GM13977 (cell line): ENCODE data around the gene MACROD2.

Source experiments
- DNase-seq: peaks from one replicate; pipeline ENCODE4 v3.0.0; 2012; ENCODE audit warnings: low spot score
- in situ Hi-C: fragments of 300-500 bp; cut with MboI; formaldehyde crosslinking; loops from one replicate; pipeline ENCODE4 v1.12.0; 2022; ENCODE audit warnings: low sequenced_read_pairs, low pct_unique_long_range_greater_than_20kb, mixed read lengths, inconsistent platforms; ENCODE audit not compliant: unreplicated experiment
- TF ChIP-seq, protein P1 (sequence below): IDR thresholded peaks from 2 replicates; pipeline ENCODE4 v1.5.1; 2012; ENCODE audit warnings: mild to moderate bottlenecking, control low read depth; ENCODE audit not compliant: insufficient read depth; ENCODE audit errors: extremely low read depth, missing control alignments

MACROD2 gene

DNA sequence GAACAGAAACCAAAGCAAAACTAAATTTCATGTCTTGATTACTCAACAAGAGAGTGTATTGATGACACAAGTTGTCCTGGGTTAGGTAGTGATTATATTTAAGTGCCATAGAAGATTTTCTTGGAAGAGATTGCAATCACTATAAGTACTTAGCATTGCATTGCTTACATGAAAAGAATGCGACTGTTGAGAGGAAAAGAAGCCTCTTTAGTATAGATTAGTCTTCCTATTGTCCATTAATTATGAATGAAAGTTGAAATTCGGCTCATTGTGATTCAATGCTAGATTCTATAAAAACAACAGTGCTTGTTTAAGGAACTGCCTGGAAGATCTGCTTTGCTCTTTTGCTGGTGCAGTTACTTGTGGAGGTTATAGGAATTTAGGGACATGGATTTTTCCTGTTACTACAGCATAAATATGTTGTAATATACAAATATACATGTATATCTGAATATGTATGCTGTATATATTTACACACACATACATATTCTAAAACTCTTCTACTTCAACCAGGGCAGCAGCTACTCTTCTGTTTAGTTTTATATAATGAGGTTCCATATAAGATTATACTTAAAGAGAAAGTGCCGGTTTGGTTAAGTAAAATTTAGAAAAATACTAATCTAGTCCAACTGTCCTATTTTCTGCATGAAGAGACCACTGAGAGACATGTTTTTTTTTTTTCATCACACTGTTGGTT lies 1781.6 kb downstream of the MACROD2 start:
- TF ChIP-seq, protein P1, sequence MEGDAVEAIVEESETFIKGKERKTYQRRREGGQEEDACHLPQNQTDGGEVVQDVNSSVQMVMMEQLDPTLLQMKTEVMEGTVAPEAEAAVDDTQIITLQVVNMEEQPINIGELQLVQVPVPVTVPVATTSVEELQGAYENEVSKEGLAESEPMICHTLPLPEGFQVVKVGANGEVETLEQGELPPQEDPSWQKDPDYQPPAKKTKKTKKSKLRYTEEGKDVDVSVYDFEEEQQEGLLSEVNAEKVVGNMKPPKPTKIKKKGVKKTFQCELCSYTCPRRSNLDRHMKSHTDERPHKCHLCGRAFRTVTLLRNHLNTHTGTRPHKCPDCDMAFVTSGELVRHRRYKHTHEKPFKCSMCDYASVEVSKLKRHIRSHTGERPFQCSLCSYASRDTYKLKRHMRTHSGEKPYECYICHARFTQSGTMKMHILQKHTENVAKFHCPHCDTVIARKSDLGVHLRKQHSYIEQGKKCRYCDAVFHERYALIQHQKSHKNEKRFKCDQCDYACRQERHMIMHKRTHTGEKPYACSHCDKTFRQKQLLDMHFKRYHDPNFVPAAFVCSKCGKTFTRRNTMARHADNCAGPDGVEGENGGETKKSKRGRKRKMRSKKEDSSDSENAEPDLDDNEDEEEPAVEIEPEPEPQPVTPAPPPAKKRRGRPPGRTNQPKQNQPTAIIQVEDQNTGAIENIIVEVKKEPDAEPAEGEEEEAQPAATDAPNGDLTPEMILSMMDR = no peak
- in situ Hi-C loops = no loop called here
- no peak for DNase-seq

DNA sequence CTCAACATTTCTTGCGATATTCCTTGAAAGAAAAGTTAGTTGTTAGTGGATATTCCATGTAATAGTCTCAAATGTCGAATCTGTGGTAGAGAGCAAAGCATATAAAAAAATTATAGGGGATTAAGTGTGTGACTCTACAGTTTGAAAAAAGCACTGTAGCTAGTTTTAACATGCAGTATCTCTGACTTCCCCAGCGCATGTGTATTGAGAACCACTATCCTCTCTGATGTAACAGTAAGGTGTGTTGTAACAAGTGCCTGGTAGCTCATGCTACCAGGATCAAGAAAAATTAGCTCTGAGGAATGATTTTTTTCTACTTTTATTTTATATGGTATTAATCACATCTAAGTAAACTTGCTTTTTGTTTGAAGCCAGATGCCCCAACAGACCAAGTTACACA lies 1788.7 kb downstream of the MACROD2 start:
- TF ChIP-seq, protein P1 = no peak
- no peak for DNase-seq
- in situ Hi-C loops = no loop called here

DNA sequence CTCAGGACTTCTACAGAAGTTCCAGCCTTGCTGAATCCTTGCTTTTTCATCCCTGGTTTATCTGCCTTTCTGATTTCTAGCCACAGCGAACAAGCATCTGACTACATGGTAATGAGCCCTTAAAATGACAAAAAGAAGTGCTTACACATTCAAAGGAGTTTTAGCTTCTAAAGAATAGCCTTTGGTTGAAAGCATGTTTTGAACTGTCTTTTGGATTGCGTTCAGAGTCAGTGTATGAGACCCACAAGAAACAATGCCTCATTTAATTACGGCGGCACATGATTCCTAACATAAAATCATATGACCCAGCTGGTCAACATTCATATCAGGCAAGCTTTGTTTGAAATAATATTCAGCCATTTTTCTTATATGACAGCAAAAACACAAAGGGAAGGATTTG lies 1793.8 kb downstream of the MACROD2 start:
- no peak for DNase-seq
- TF ChIP-seq, protein P1 = no peak
- in situ Hi-C loops = no loop called here

DNA sequence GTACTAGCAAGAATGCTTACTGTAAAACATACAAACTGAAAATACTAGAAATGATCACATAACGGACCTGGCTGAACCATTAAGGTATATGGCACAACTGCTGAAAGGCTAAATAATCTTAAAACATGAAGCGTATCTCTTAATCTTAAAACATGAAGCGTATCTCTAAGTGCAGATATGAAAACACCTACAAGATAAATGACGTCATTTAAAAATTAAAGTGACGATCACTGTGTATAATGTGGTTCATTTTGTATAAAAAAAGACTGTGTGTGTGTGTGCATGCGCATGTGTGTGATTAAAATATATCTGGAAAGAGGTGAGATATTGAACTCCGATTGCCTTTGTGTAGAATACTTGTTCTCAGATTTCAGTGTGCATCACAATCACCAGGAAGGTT lies 1797.5 kb downstream of the MACROD2 start:
- no peak for DNase-seq
- in situ Hi-C loops = no loop called here
- TF ChIP-seq, protein P1 = no peak

DNA sequence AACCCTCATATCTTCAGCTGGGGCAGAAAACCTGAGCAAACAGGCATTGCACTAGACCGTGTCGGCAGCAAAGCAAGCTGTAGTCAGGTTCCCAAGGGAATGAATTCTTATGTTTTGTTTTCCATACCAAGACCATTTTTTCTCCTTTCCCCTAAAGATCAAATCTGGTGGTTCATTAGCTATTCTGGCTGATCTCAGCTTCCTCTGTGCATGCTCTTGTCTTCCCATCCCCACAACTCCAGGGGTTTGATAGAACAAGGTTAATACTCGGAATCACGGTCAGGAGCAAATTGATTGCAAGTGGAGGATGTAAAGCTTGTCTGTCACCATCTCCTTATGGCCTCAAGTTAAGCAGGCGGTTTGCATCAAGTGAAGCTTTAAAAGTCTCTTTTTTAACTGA lies 1799.1 kb downstream of the MACROD2 start:
- DNase-seq = no peak
- TF ChIP-seq, protein P1 = no peak
- in situ Hi-C loops = no loop called here

DNA sequence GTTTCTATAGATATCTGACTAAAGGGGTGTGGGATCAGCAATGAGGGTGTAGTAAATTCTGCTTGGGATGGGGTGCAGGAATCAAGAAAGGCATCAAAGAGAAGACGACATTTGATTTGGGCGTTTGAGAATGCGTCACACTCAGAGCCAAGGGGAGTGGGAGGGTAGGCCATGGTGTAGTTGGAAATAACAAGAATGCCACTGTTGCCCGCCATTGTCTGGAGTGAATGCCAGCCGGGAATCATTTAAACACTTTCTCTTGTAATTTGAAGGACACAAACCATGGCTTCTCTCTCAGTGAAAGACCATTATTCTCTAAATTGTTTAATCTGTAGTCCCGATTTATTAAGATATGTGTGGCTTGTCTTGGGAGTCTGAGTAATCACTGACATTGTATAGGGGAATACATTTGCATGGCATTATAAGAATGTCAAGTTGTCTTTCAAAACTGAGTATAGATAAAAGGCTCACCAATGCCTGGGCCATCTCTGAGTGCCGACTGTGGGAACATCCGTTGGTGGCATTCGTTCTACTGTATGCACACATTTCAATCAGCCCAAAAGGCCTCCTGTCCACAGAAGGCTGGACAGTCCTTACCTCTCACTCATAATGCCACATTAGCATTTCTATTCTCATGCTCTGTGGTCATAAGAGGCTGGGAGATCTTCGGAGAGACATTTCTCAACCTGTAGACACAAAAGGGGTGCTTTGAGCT lies 1800.1 kb downstream of the MACROD2 start:
- DNase-seq = no peak
- TF ChIP-seq, protein P1 = no peak
- in situ Hi-C loops = no loop called here
